H1 (cell line): ENCODE measurements around the gene ARPP21. TPM values are rescaled to one million over a fixed set of nuclear protein-coding genes. Genes with fewer than 3 reads are reported as not detected.

Experiments
- CTCF ChIA-PET: fragments of 300-600 bp; sonication (Branson Sonifier 250); formaldehyde crosslinking; loops from one replicate; lab custom pipeline; 2021; ENCODE audit not compliant: partially characterized antibody; lab: Charles Lee
- POLR2A ChIA-PET: fragments of 300-600 bp; sonication (Branson Sonifier 250); formaldehyde crosslinking; loops from one replicate; lab custom pipeline; 2021; ENCODE audit warnings: inconsistent platforms; ENCODE audit not compliant: partially characterized antibody; lab: Charles Lee
- DNase-seq, 2 experiments: peaks; one replicate each; pipeline versions ENCODE4 v3.0.0 to v3.0.0-alpha.2; 2010 to 2022; ENCODE audit warnings: low spot score in 2 of 2, low read depth in 1 of 2, mixed read lengths in 1 of 2
- FAIRE-seq: peaks from 2 replicates; lab custom pipeline; 2011; peaks lifted over from hg19 to GRCh38; lab: Jason Lieb, UNC
- H2AFZ ChIP-seq: 2 replicates; pipeline ENCODE4 v1.8.1; 2012; ENCODE audit warnings: low read length, inconsistent platforms
- H2AK5ac ChIP-seq: 2 replicates; pipeline ENCODE4 v1.6.1; 2013; ENCODE audit warnings: low read depth, low read length
- H2BK120ac ChIP-seq: replicated peaks from 2 replicates; pipeline ENCODE3; 2013; ENCODE audit warnings: low read depth, low read length, inconsistent platforms
- H2BK12ac ChIP-seq: 2 replicates; pipeline ENCODE4 v1.6.1; 2013; ENCODE audit warnings: low read depth, low read length
- H2BK15ac ChIP-seq: 2 replicates; pipeline ENCODE4 v1.6.1; 2013; ENCODE audit warnings: low read length
- H2BK20ac ChIP-seq: 2 replicates; pipeline ENCODE4 v1.6.1; 2013; ENCODE audit warnings: low read length
- H2BK5ac ChIP-seq: 2 replicates; pipeline ENCODE4 v1.6.1; 2013; ENCODE audit warnings: low read depth, low read length
- H3K14ac ChIP-seq: 2 replicates; pipeline ENCODE4 v1.6.1; 2013; ENCODE audit warnings: inconsistent platforms; ENCODE audit not compliant: insufficient read length
- H3K18ac ChIP-seq: 2 replicates; pipeline ENCODE4 v1.6.1; 2013; ENCODE audit warnings: low read length; ENCODE audit errors: extremely low read depth
- H3K23ac ChIP-seq: 2 replicates; pipeline ENCODE4 v1.6.1; 2013; ENCODE audit warnings: inconsistent platforms; ENCODE audit not compliant: insufficient read length
- H3K23me2 ChIP-seq: 2 replicates; pipeline ENCODE4 v1.6.1; 2013; ENCODE audit warnings: low read depth, low read length
- H3K27ac ChIP-seq: 2 replicates; pipeline ENCODE4 v1.6.1; 2011; ENCODE audit warnings: low read depth, low read length, inconsistent platforms
- H3K27me3 ChIP-seq, 4 experiments: replicated peaks in 1 of 4; 1 replicate in 1 of 4; 2 replicates in 3 of 4; pipeline versions ENCODE4 v1.6.1 to v1.8.1; 2011 to 2013; ENCODE audit warnings: low read length in 3 of 4, mild to moderate bottlenecking in 3 of 4, inconsistent platforms in 2 of 4, mixed read lengths in 2 of 4, moderate library complexity in 1 of 4; ENCODE audit not compliant: control insufficient read depth in 3 of 4, insufficient read depth in 3 of 4; ENCODE audit errors: extremely low read depth in 1 of 4
- H3K36me3 ChIP-seq, 4 experiments: 2 replicates each; pipeline versions ENCODE4 v1.6.1 to v1.8.1; 2011 to 2013; ENCODE audit warnings: mild to moderate bottlenecking in 4 of 4, low read length in 3 of 4, moderate library complexity in 2 of 4, control low read depth in 1 of 4, inconsistent platforms in 1 of 4; ENCODE audit not compliant: insufficient read depth in 4 of 4, control insufficient read depth in 2 of 4
- H3K4ac ChIP-seq: replicated peaks from 2 replicates; pipeline ENCODE3; 2013; ENCODE audit warnings: low read length, low read depth, mixed read lengths, inconsistent platforms; ENCODE audit not compliant: insufficient read length
- H3K4me1 ChIP-seq, 4 experiments: replicated peaks in 1 of 4; 1 replicate in 1 of 4; 2 replicates in 3 of 4; pipeline versions ENCODE4 v1.6.1 to v1.8.1; 2011 to 2013; ENCODE audit warnings: low read length in 3 of 4, inconsistent platforms in 2 of 4, mixed read lengths in 1 of 4; ENCODE audit not compliant: insufficient read depth in 4 of 4, control insufficient read depth in 3 of 4
- H3K4me2 ChIP-seq, 2 experiments: 2 replicates each; pipeline versions ENCODE4 v1.6.1 to v1.8.1; 2011 to 2013; ENCODE audit warnings: low read depth in 2 of 2, low read length in 2 of 2, control low read depth in 1 of 2, inconsistent platforms in 1 of 2, mild to moderate bottlenecking in 1 of 2; ENCODE audit not compliant: insufficient read depth in 1 of 2
- H3K4me3 ChIP-seq, 4 experiments: fragments of 200-600, 300-600 bp in 1 of 4; sonication (generic), shearing (Covaris generic), sonication (Bioruptor Twin) in 1 of 4; 2 replicates each; pipeline versions ENCODE4 v1.5.1 to v1.8.1; 2011 to 2016; ENCODE audit warnings: low read length in 4 of 4, low read depth in 3 of 4, control low read depth in 2 of 4, inconsistent platforms in 2 of 4, mild to moderate bottlenecking in 2 of 4, mixed read lengths in 1 of 4, moderate library complexity in 1 of 4; ENCODE audit not compliant: insufficient read depth in 2 of 4; ENCODE audit errors: extremely low read depth in 1 of 4
- H3K56ac ChIP-seq: replicated peaks from 2 replicates; pipeline ENCODE3; 2013; ENCODE audit warnings: low read depth, mild to moderate bottlenecking, mixed read lengths, low read length, inconsistent platforms; ENCODE audit not compliant: insufficient read length
- H3K79me1 ChIP-seq: 2 replicates; pipeline ENCODE4 v1.6.1; 2013; ENCODE audit warnings: low read depth, low read length, control low read depth
- H3K79me2 ChIP-seq, 2 experiments: 2 replicates each; pipeline versions ENCODE4 v1.6.1 to v1.8.1; 2012 to 2013; ENCODE audit warnings: low read length in 2 of 2, mild to moderate bottlenecking in 2 of 2, inconsistent platforms in 1 of 2; ENCODE audit not compliant: insufficient read depth in 2 of 2, control insufficient read depth in 1 of 2
- H3K9ac ChIP-seq, 4 experiments: replicated peaks in 1 of 4; 1 replicate in 1 of 4; 2 replicates in 3 of 4; pipeline versions ENCODE4 v1.6.1 to v1.8.1; 2011 to 2013; ENCODE audit warnings: low read depth in 3 of 4, low read length in 3 of 4, control low read depth in 2 of 4, mild to moderate bottlenecking in 2 of 4, moderate library complexity in 2 of 4, inconsistent platforms in 1 of 4; ENCODE audit errors: extremely low read depth in 1 of 4
- H3K9me3 ChIP-seq, 2 experiments: 2 replicates each; pipeline versions ENCODE4 v1.6.1 to v1.8.1; 2012 to 2013; ENCODE audit warnings: mild to moderate bottlenecking in 2 of 2, moderate library complexity in 2 of 2, control low read depth in 1 of 2, inconsistent platforms in 1 of 2, low read depth in 1 of 2, low read length in 1 of 2, mixed read lengths in 1 of 2; ENCODE audit not compliant: insufficient read depth in 2 of 2
- H4K20me1 ChIP-seq, 2 experiments: replicated peaks in 1 of 2; 2 replicates each; pipeline versions ENCODE3 to v1.8.1; 2011 to 2013; ENCODE audit warnings: inconsistent platforms in 2 of 2, low read length in 2 of 2, mild to moderate bottlenecking in 1 of 2; ENCODE audit not compliant: insufficient read depth in 2 of 2, control insufficient read depth in 1 of 2
- H4K5ac ChIP-seq: 2 replicates; pipeline ENCODE4 v1.6.1; 2013; ENCODE audit warnings: low read length, low read depth, mixed read lengths, inconsistent platforms; ENCODE audit not compliant: insufficient read length
- H4K8ac ChIP-seq: 2 replicates; pipeline ENCODE4 v1.8.0; 2013; ENCODE audit warnings: mild to moderate bottlenecking, moderate library complexity, low read length, inconsistent platforms; ENCODE audit not compliant: insufficient read depth; ENCODE audit errors: extremely low read depth
- H4K91ac ChIP-seq: replicated peaks from 2 replicates; pipeline ENCODE3; 2013; ENCODE audit warnings: low read length, mixed read lengths, inconsistent platforms; ENCODE audit not compliant: insufficient read length
- CEBPB ChIP-seq: IDR thresholded peaks from 2 replicates; pipeline ENCODE4 v1.6.1; 2012; ENCODE audit warnings: low read depth, low read length
- NRF1 ChIP-seq: IDR thresholded peaks from 2 replicates; pipeline ENCODE4 v1.6.1; 2011; ENCODE audit warnings: mild to moderate bottlenecking, low read depth, low read length, improper control_type of control experiment
- SIN3A ChIP-seq, 2 experiments: IDR thresholded peaks in 1 of 2; conservative IDR thresholded peaks in 1 of 2; 2 replicates each; pipeline ENCODE4 v1.6.1; 2011 to 2012; ENCODE audit warnings: low read length in 2 of 2, improper control_type of control experiment in 1 of 2, low read depth in 1 of 2, mild to moderate bottlenecking in 1 of 2
- WGBS, 2 experiments: shearing (Covaris generic) in 1 of 2; methylation state at CpG; one replicate each; pipeline versions ENCODE4 v1.1.6 to v1.1.7; 2013 to 2015; ENCODE audit warnings: low lambda C conversion rate in 2 of 2, mixed read lengths in 2 of 2, inconsistent platforms in 1 of 2, low coverage in 1 of 2, missing lambda C conversion rate in 1 of 2; ENCODE audit not compliant: insufficient replicate concordance in 2 of 2, insufficient coverage in 1 of 2, insufficient read length in 1 of 2; ENCODE audit errors: extremely low coverage in 1 of 2, missing lambda C conversion rate in 1 of 2; 5-methylcytosine and 5-hydroxymethylcytosine counted together
- polyA plus RNA-seq, 7 experiments: library from polyadenylated mRNA; depleted of rRNA in 3 of 7; stranded (reverse) in 5 of 7; unstranded in 2 of 7; fragments of >200 nt in 5 of 7; fragments of 200-250 nt in 2 of 7; gene quantifications; 1 replicate in 5 of 7; 2 replicates in 1 of 7; 4 replicates in 1 of 7; pipeline versions ENCODE4 v1.2.1 to v1.2.3, GENCODE V29; 2011 to 2013; ENCODE audit warnings: missing spikeins in 2 of 7, mixed read lengths in 2 of 7
- total RNA-seq: library from RNA; stranded (reverse); fragmentation: NEBNext Ultra II Directional; extraction: Animal tissue kit (Norgen Biotek cat#: 25700); gene quantifications from 2 replicates; pipeline ENCODE4 v1.2.1, GENCODE V29; 2021

Gene ARPP21
- total and polyA plus RNA-seq, 2 of the 8 experiments (the other 6 are each of a cell fraction or from before 2014, with no cell fraction given) = not detected

DNA sequence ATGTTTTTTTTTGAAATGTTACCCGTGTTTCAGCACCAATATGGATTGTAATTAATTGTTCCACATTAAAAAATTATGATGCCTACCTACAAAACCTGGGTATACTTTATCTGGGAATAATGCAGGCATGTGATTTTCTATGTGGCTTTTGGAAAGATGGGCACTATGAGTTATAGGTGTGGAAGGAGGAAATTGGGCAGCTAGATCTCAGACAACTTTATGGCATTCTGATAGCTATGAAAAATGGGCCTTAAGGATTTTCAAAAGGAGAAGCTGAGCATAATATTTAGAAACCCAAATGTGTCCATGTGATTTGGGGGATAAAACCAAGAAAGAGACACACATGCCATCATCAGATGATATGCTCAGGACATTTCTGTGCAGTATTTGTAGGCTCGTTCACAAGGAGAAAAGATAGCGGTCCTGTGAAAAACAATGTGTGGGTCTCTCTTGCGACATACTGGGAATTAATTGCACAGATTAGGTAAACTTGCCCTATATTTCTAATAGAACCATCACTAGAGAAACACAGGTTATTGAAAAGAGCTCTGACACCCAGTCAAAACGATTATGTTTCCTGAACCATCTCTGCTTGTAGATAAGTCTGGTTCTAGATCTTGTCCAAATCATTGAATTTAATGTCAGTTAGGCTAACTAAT, 35.3 kb downstream of the ARPP21 start:
- Histone ChIP-seq H2BK15ac (no peak overlapping the region), H3K27ac (no peak overlapping the region), H3K4ac (no peak overlapping the region), H3K23me2 (no peaks in the 10 kb centered on the region), H3K36me3 (no peaks in the 10 kb centered on the region), H3K56ac (no peak overlapping the region), H3K4me2 (no peak overlapping the region), H2BK5ac (no peak overlapping the region), H2AK5ac (no peak overlapping the region), H4K5ac (no peak overlapping the region), H4K8ac (no peak overlapping the region), H3K4me1 (no peaks in the 10 kb centered on the region), H3K27me3 (no peaks in the 10 kb centered on the region)
- no peak for DNase-seq
- ChIA-PET POLR2A (no interaction called here), CTCF (interaction anchor here (1.1 kb wide), 1 partner anchor 10 kb away, joined by 4 read pairs; no protein-coding TSS in a partner anchor)
- TF ChIP-seq CEBPB (peak; percentile 56; the same call in 1 of the 2 replicates), NRF1 (no peak), SIN3A (conservative IDR thresholded peaks at IDR 0.05 in 1 of 2, IDR thresholded peaks at IDR 0.05 in 1 of 2; ENCODE audit: low read depth in 1 of 2, low read length in 2 of 2) (no peak)
- TF ChIP-seq, all 59 proteins: peak for 1
- Histone ChIP-seq H3K79me1 (no peaks in the 10 kb centered on the region), H4K91ac (no peak overlapping the region), H3K9me3 (no peaks in the 10 kb centered on the region), H3K18ac (no peak overlapping the region), H3K9ac (0 out of 7 replicates have a peak overlapping the region, but pooled peaks of 1 of the 4 experiments have one; percentile 4), H4K20me1 (no peaks in the 10 kb centered on the region), H3K4me3 (no peak overlapping the region), H2BK120ac (no peak overlapping the region), H2BK20ac (no peak overlapping the region), H3K79me2 (no peaks in the 10 kb centered on the region), H2BK12ac (no peak overlapping the region), H3K14ac (no peak overlapping the region), H3K23ac (no peak overlapping the region), H2AFZ (no peak overlapping the region)
- WGBS, 2 experiments = 84% methylated on average over 5 of the region's 5 CpGs; no CpG with 5 or more reads in 1 of the 2 experiments
- FAIRE-seq = no peak
